Measurements from ENCODE around the gene PPP4C.

GRCh38 chr16:30108059-30108850 lies 32.5 kb downstream of the PPP4C start:
- TF ChIP-seq, protein P1, sequence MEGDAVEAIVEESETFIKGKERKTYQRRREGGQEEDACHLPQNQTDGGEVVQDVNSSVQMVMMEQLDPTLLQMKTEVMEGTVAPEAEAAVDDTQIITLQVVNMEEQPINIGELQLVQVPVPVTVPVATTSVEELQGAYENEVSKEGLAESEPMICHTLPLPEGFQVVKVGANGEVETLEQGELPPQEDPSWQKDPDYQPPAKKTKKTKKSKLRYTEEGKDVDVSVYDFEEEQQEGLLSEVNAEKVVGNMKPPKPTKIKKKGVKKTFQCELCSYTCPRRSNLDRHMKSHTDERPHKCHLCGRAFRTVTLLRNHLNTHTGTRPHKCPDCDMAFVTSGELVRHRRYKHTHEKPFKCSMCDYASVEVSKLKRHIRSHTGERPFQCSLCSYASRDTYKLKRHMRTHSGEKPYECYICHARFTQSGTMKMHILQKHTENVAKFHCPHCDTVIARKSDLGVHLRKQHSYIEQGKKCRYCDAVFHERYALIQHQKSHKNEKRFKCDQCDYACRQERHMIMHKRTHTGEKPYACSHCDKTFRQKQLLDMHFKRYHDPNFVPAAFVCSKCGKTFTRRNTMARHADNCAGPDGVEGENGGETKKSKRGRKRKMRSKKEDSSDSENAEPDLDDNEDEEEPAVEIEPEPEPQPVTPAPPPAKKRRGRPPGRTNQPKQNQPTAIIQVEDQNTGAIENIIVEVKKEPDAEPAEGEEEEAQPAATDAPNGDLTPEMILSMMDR (IDR thresholded peaks at IDR 0.05) = no peak
- TF ChIP-seq POLR2AphosphoS5 (IDR thresholded peaks at IDR 0.05) (no peak), POLR2A (IDR thresholded peaks at IDR 0.05) (no peak)

Measured in gastroesophageal sphincter (tissue), 3 donors.